Activated CD4-positive, alpha-beta T cell treated with anti-CD3 and anti-CD28 coated beads, Interleukin-2, Interleukin-6, amounts not matched to agents 100 ng/mL and 50 ng/mL, durations not matched to agents 16 hours and 8 hours (primary cell): Measurements from ENCODE around the gene SKOR1.

ENCODE experiments used
- DNase-seq: peaks from one replicate; pipeline ENCODE4 v3.0.0-alpha.2; 2020

SKOR1 gene

DNA sequence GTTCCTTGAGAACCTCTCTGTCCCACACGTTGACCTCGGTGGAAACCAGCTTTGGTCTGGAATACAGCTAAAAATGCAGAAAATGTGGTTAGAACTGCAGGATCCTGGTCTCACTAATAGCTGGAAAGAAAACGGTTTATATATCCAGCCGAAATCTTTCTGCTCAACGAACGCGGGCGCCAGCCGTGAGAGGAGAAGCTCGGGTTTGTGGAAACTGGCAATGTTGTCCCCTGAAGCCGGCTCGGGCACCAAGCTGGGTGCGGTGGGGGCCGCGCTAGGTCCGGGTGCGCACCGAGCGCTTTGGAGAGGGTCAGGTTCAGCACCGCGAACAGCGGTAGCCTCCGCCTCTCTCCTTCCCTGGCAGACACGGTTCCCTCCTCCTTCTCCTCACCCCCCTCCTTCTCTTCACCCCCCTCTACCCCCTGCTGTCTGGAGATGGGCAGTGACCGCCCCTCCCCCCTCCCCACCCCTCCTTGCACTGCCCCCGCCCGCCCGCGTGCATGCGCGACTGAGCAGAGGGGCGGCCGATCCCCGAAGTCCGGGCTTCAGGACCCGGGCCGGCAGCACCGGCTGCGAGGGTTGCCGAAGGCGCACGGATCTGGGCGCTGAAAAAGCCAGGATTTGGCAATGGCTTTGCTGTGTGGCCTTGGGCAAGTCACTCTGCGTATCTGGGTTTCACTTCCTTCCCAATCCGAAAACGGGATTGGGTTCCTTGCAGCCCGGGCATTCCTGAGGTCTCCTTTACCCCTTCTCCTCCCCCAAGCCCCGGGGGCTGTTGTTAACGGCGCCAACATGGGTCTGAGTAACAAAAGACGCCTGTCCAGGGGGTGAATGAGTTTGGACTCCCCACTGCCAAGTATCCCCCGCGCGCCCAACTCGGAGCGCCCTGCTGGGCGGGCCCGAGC is at the start of gene SKOR1:
TSS of gene SKOR1 (plus strand) at position 534 of the 905 bp plus-strand sequence. CDS start at position 628, 94 bp downstream.
- no peak for DNase-seq

GRCh38 chr15:67775998-67776397 is 49.3 kb upstream of the SKOR1 start:
- DNase-seq, result no peak

- DNase-seq, result no peak
Measured at GRCh38 chr15:67776600-67776999, 48.7 kb upstream of the SKOR1 start.

GRCh38 chr15:67777071-67777470 is 48.2 kb upstream of the SKOR1 start:
- no peak for DNase-seq

DNA sequence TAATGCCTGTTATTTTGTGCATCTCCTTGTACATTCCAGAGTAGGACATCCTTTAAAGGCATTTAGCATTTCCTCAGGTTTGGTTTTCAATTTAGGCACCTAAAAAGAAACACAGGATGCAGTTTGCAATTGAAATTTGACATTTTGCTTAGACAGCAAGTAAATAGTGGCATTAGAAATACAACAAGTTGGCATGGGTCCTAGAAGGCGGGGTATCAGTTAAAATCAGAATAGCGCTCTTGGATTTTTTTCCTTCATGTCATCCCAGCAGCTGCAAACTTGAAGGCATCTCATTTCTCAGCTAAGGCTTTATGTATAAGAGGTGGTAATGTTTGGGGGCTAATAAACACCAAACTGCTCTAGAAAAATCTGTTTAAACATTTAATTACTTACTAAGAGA is 47.5 kb upstream of the SKOR1 start:
- no peak for DNase-seq

DNA sequence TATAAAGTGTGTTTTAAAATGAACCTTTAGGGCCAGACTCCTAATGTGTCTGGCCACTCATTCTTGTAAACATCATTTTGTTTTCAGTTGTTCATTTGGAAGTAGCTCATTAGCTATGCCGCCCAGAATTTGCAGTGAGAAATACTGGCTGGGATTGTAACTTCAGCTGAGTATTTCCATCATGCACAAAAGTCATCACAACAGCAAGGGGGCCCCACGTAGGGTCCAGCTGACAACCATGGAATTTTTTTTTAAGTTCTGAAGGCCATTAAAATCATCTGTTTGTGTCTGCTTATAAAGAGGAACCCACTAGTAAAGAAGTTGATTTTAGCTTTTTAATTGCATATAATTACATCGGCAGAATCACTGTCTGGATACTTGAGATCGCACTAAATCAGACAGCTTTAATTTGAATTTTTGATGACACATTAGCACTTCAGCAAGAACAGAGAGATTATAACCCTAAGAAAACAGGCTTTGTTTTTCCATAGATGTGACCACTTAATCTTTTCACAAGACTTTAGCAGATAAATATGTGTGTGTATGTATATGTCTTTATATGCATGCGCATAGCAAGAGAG is 46.3 kb upstream of the SKOR1 start:
- DNase-seq, result no peak

- DNase-seq, result no peak
Measured at GRCh38 chr15:67779549-67780111, 45.7 kb upstream of the SKOR1 start.

- DNase-seq, result no peak
Measured at GRCh38 chr15:67781061-67781460, 44.2 kb upstream of the SKOR1 start.

DNA sequence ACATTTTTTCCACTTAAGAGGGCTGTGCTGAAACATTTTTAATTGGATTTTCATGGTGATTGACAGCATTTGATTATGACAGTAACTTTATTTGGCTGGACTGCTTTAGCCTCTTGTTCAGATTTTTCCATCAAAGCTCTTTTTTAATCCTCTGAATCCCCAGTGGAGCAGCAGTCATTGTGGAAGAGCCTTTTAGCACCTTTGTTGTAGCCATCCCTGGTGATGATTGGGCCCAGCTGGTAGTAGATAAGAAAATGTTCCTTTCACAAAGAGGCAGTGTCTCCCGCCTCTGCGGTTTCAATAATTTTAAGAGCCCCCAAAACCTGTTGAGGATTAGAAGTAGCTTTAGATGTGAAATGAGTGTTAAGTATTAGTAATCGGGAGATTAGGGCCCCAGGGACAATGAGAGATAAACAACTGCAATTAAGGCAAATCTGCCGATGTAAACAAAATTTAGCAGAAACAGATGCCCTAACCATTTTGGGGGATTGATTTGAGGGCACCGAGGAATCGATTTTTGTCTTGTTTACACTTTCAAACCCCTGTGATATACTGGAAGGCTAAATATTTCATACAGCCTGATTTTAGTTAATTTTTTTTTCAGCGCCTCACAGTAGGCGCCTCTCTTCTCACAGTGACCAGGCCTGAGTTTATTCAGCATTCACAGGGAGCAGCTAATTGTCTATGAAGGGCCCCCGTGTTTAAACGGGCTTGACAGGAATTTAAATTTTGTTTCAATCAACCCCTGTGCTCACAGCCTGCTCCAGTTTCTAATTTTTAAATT is 43.2 kb upstream of the SKOR1 start:
- no peak for DNase-seq

DNA sequence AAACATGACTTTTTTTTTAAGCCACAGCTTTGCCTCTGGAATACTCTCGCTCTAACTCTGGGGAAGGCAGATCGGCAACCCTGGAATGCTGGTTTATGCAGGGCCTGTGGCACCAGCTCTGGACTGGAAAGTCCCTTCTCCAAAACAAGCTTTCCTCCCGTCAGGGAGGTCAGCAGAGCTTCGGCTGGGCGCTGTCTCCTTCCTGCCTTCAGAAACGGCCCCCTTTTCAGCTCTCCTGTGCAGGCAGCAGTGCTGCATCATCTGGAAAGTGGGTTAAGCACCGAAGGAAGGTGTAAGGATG is 42.7 kb upstream of the SKOR1 start:
- no peak for DNase-seq

DNA sequence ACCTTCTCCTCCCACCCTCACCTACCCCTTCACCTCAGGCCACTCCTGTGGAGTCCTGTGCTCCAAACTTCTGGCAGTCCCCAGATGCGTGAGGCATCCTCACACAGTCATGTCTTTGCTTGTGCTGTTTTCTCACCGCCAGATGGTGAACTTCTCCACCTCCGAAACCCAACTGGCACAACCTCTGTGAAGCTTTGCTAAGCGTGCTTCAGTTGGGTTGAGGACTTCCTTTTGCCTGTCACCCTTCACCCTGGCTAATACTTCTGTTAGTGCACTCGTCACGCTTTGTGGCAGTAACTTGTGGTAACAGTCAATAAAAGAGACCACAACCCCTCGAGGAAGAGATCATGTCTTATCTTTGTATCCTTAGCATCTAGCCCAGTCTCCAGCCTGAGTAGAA is 42.0 kb upstream of the SKOR1 start:
- peak; percentile 38 for DNase-seq

DNA sequence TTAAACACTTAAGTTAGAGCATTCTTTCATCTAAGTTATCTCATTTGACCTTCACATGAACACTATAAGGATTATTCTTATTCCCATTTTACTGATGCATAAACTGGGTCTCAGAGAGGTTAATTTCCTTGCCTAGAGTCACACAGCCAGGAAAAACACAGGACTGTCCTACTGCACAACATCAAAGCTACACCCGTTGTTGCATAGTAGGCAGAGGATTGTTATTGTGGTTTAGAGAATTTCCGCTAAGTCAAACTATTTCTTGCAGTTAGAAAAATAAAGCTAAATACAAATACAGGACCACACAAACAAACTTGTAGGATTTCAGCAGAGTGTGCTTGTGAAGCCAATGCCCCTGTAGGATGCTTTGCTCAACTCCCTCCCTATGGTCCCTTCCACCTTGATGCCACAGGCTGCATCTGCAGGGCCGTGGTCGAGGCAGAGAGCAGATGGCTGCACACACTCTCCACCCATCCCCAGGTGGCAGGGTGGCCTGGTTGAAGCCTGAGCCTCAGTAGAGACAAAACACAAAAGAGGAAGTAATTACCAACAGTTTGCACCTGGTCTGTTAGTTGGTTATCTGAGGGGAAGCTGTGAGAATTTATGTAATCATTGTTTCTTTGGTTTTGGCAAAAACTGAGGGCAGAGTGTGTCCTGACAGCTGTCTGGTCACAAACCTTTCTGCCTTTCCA is 41.1 kb upstream of the SKOR1 start:
- no peak for DNase-seq

DNA sequence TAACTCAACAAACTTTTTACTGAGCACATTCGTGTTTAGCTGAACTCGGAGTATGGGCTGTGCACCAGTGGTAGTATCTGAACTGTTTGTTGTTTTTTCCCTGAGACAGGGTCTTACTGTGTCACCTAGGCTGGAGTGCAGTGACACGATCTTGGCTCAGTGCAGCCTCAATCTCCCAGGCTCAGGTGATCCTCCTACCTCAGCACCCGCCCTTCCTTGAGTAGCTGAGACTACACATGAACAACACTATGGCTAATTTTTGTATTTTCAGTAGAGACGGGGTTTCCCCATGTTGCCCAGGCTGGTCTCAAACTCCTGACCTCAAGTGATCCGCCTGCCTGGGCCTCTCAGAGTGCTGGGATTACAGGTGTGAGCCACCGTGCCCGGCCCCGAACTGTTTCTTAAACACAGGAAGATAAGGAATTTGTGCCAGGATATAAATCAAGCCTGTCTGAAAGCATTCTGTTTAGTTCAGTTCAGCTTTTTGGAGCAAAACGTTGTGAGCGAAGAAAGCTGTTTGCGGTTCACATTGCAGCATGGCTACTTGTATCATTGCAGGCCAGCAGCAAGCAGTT is 40.4 kb upstream of the SKOR1 start:
- DNase-seq, result no peak

DNA sequence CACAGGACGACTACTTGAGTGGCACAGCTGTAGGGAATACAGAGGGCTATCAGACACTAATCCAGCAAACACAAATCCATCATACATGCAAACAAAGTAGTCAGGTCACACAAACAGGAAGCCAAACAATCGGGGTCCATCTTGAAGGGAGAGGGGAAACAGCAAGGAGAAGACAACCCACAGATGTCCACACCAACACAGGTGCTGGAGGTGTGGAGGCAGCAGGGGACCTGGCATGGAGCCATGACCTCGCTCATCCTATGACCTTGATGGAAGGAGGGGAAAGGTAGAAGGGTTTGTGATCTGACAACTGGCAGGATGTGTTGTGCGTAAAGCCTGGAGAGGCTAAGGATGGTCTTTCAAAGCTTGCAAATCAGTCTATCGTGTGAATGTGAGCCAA is 39.9 kb upstream of the SKOR1 start:
- no peak for DNase-seq

GRCh38 chr15:67786646-67787045 is 38.7 kb upstream of the SKOR1 start:
- DNase-seq, result no peak

GRCh38 chr15:67788986-67789385 is 36.3 kb upstream of the SKOR1 start:
- no peak for DNase-seq

GRCh38 chr15:67790610-67791319 is 34.5 kb upstream of the SKOR1 start:
- DNase-seq, result no peak

GRCh38 chr15:67792250-67792942 is 32.9 kb upstream of the SKOR1 start:
- no peak for DNase-seq

- no peak for DNase-seq
Measured at GRCh38 chr15:67794832-67795574, 30.3 kb upstream of the SKOR1 start.
